ENCODE results near the gene MMP24OS.
A peak's percentile ranks its signal among the peaks of the same experiment; 100 is the strongest.

MMP24OS gene

GRCh38 chr20:35226884-35227681 lies 50.8 kb downstream of the MMP24OS start:
- peaks cover 0 to 13% (median 6%) of the 10 kb centered on the region in 11 experiments; a peak in 12 of 22 replicates for H3K9me3 ChIP-seq (replicated peaks in 1 of 11)
- H3K9ac ChIP-seq, result no peak overlapping the region
- H4K20me1 ChIP-seq, result peaks cover 6 to 51% (median 23%) of the 10 kb centered on the region in 11 experiments; a peak in 16 of 22 replicates
- peak overlapping the region; percentile 37 to 70 (median 60); a peak in 19 of 22 replicates for H3K4me2 ChIP-seq
- no peak overlapping the region for H3K27ac ChIP-seq
- 0 out of 20 replicates have a peak, but pooled peaks cover 0 to 5% (median 0%) of the 10 kb centered on the region in 10 experiments for H3K4me1 ChIP-seq
- H3K36me3 ChIP-seq, result peaks cover 0 to 20% (median 0%) of the 10 kb centered on the region in 11 experiments; a peak in 2 of 22 replicates
- TF ChIP-seq Cebpa-rat (IDR thresholded peaks at IDR 0.05), result no peak
- H3K4me3 ChIP-seq, result peak overlapping the region; percentile 4 to 64 (median 43); a peak in 16 of 20 replicates
- H3K27me3 ChIP-seq, result peaks cover 57 to 76% (median 65%) of the 10 kb centered on the region in 11 experiments
